22Rv1 (cell line): ENCODE data around the gene CCNT2.
"Not testable (repeated sequence)": the region's sequence is repeated elsewhere in the genome, so short reads cannot be mapped to it uniquely, and the experiment has no call there.

Source experiments
- H3K27ac ChIP-seq: fragments of 450-650 bp; 2 replicates; pipeline ENCODE4 v1.5.1; 2017
- ZFX ChIP-seq: fragments of 450-650 bp; IDR thresholded peaks from 2 replicates; pipeline ENCODE4 v1.6.1; 2017; ENCODE audit warnings: antibody characterized with exemption, borderline replicate concordance
- TF ChIP-seq, protein P1 (sequence below): fragments of 450-650 bp; IDR thresholded peaks from 2 replicates; pipeline ENCODE4 v1.5.1; 2017; ENCODE audit warnings: mild to moderate bottlenecking

The CCNT2 gene

GRCh38 chr2:134884435-134884834 is 34.2 kb upstream of the CCNT2 start:
- TF ChIP-seq, protein P1, sequence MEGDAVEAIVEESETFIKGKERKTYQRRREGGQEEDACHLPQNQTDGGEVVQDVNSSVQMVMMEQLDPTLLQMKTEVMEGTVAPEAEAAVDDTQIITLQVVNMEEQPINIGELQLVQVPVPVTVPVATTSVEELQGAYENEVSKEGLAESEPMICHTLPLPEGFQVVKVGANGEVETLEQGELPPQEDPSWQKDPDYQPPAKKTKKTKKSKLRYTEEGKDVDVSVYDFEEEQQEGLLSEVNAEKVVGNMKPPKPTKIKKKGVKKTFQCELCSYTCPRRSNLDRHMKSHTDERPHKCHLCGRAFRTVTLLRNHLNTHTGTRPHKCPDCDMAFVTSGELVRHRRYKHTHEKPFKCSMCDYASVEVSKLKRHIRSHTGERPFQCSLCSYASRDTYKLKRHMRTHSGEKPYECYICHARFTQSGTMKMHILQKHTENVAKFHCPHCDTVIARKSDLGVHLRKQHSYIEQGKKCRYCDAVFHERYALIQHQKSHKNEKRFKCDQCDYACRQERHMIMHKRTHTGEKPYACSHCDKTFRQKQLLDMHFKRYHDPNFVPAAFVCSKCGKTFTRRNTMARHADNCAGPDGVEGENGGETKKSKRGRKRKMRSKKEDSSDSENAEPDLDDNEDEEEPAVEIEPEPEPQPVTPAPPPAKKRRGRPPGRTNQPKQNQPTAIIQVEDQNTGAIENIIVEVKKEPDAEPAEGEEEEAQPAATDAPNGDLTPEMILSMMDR = no peak
- TF ChIP-seq ZFX = no peak

DNA sequence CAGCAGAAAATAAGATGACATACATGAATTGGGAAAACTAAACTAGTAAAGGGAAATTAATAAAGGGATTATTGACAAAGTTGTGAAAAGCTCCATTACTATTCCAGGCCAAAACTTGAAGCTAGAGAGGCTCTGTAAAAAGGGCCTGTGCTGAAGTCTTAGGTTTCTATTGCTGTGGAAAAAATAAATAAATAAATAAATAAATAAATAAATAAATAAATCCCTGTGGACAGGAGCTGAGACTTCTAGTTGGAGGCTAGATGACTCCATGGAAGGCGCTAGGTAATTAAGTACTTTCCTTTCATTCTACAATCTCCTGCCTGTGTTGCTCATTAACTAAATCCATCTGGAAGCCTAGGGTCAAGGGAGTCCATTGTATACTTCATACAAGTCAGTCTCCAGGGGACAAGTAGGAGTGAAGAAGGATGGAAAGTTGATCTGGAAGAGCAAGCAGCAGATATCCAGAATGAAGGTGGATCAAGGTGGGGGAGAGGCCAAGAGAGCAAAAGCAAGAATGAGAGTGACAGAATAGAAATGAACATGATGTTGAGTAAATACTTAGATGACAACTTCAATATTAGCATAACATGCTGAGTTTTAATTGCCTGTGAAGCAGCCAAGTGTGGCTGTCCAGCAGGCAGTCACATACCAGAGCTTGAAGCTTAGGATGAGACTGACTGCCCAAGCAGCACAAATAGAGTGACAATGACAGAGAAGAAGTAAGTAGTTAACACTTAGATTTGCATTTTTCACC is 26.2 kb upstream of the CCNT2 start:
- TF ChIP-seq, protein P1 = no peak
- TF ChIP-seq ZFX = no peak
- no peak overlapping the region for H3K27ac ChIP-seq

More at GRCh38 chr2:134884435-134884834, 34.2 kb upstream of the CCNT2 start:
- no peak overlapping the region for H3K27ac ChIP-seq

- no peak overlapping the region for H3K27ac ChIP-seq
- TF ChIP-seq, protein P1 = peak; percentile 40
- TF ChIP-seq ZFX = no peak
Observed at GRCh38 chr2:134897932-134898331, 20.7 kb upstream of the CCNT2 start.

DNA sequence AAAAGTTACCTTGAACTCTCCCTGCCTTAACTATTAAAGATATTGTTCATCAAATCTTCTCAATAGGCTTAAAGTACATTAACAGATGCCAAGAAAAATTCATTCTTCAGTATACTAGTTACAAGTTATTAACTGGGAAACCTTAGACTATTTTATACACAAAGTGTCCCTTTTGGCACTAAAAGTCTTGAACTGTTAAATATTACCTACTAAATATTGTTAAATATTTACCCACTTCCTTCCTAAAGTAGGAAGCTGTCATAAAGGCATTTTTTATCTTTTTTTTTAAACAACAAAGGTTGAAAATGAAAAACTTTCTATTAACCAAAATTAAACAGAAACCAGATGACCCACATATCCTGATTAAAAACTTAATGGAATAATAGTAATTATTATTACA is 19.4 kb upstream of the CCNT2 start:
- TF ChIP-seq, protein P1 = no peak
- no peak for TF ChIP-seq ZFX
- no peak overlapping the region for H3K27ac ChIP-seq

- H3K27ac ChIP-seq = no peak overlapping the region
- TF ChIP-seq, protein P1 = no peak
- TF ChIP-seq ZFX = no peak
Observed at GRCh38 chr2:134900151-134900550, 18.5 kb upstream of the CCNT2 start.

DNA sequence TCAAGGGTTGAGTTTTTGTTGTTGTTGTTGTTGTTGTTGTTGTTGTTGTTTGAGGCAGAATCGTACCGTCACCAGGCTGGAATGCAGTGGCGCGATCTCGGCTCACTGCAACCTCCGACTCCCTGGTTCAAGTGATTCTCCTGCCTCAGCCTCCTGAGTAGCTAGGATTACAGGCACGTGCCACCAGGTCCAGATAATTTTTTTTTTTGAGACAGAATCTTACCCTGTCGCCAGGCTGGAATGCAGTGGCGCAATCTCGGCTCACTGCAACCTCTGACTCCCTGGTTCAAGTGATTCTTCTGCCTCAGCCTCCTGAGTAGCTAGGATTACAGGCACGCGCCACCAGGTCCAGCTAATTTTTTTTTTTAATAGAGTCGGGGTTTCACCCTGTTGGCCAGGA is 14.9 kb upstream of the CCNT2 start:
- H3K27ac ChIP-seq = not testable (repeated sequence)

DNA sequence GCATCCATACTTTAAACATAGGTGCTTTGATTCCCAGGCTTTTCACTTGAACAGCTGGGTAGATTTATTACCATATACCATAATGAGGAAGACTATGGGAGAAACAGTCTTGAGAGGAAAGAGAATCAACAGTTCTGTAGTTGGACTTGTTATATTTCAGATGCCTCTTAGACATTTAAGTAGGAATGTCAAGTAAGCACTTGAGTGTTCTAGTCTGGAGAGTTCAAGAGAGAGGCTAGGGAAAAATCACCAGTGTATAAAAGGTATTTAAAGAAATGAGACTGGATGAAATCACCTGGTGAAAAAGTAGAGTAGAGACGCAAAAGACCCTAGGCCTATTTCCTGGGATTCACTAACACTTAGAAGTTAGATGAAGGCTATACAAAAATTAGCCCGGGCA is 13.5 kb upstream of the CCNT2 start:
- TF ChIP-seq, protein P1 = no peak
- TF ChIP-seq ZFX = no peak
- no peak overlapping the region for H3K27ac ChIP-seq

GRCh38 chr2:134906726-134907125 is 11.9 kb upstream of the CCNT2 start:
- H3K27ac ChIP-seq = no peak overlapping the region
- TF ChIP-seq, protein P1 = no peak

DNA sequence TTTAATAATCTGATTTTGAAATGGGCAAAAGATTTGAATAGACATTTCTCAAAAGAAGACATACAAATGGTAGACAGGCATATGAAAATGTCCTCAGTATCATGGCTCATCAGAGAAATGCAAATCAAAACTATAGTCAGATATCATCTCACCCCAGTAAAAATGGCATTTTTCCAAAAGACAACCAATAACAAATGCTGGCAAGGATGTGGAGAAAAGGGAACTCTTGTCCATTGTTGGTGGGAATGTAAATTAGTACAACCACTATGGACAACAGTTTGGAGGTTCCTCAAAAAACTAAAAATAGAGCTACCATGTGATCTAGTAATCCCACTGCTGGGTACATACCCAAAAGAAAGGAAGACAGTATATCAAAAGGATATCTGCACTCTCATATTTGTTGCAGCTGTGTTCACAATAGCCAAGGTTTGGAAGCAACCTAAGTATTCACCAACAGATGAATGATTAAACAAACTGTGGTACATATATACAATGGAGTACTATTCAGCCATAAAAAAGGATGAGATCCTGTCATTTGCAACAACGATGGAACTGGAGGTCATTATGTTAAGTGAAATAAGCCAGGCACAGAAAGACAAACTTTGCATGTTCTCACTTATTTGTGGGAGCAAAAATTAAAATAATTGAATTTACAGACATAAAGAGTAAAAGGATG is 11.0 kb upstream of the CCNT2 start:
- not testable (repeated sequence) for H3K27ac ChIP-seq
